ENCODE measurements around the gene SLC30A1. TPM values are rescaled to one million over a fixed set of nuclear protein-coding genes. Genes with fewer than 3 reads are reported as not detected.

The SLC30A1 gene
- total and polyA plus RNA-seq, 10 of the 15 experiments (the other 5 are each of a cell fraction or from before 2014, with no cell fraction given) = 3.5 to 14.1 (median 8.8) TPM

GRCh38 chr1:211536606-211537005, 42.4 kb downstream of the SLC30A1 start:
- RAD21 ChIA-PET (ENCODE audit: unreplicated experiment) = no interaction called here
- no TSS peak for BruUV-seq (replicated peaks)
- Histone ChIP-seq H4K20me1 (ENCODE audit: control insufficient read depth, insufficient read depth) (no peaks in the 10 kb centered on the region), H3K9ac (ENCODE audit: control insufficient read depth, insufficient read depth, low read length) (no peak overlapping the region), H2AFZ (ENCODE audit: control insufficient read depth, low read depth, low read length) (no peak overlapping the region), H3K36me3 (ENCODE audit: control insufficient read depth in 2 of 2, insufficient read depth in 2 of 2, low read length in 1 of 2) (no peaks in the 10 kb centered on the region), H3K27me3 (replicated peaks in 1 of 2; ENCODE audit: control insufficient read depth in 2 of 2, insufficient read depth in 2 of 2, low read length in 1 of 2) (no peaks in the 10 kb centered on the region), H3K4me1 (ENCODE audit: control insufficient read depth, insufficient read depth, low read length) (no peaks in the 10 kb centered on the region), H3K4me3 (no peak overlapping the region), H3K4me2 (ENCODE audit: control insufficient read depth, insufficient read depth) (no peak overlapping the region), H3K27ac (ENCODE audit: control insufficient read depth, insufficient read depth) (no peak overlapping the region), H3K79me2 (ENCODE audit: control insufficient read depth, insufficient read depth, low read length) (no peaks in the 10 kb centered on the region), H3K9me3 (replicated peaks; ENCODE audit: control insufficient read depth, insufficient read depth, low read length) (peaks cover 5% of the 10 kb centered on the region; the same call in 2 of the 3 replicates)
- TF ChIP-seq IKZF1 (conservative IDR thresholded peaks at IDR 0.05) (no peak), EP300 (IDR thresholded peaks at IDR 0.05; ENCODE audit: borderline replicate concordance in 1 of 2, control insufficient read depth in 1 of 2, low read depth in 2 of 2, low read length in 2 of 2) (no peak), NFYB (IDR thresholded peaks at IDR 0.05; ENCODE audit: insufficient read depth, low read depth, low read length) (no peak), REST (IDR thresholded peaks at IDR 0.05; ENCODE audit: low read depth, low read length) (no peak), NFIC (IDR thresholded peaks at IDR 0.05; ENCODE audit: low read depth, low read length) (no peak), CREM (IDR thresholded peaks at IDR 0.05; ENCODE audit: low read depth) (no peak), BCLAF1 (IDR thresholded peaks at IDR 0.05) (no peak), NR2C2 (IDR thresholded peaks at IDR 0.05; ENCODE audit: borderline replicate concordance, control insufficient read depth, insufficient read length, low read depth) (no peak), HCFC1 (IDR thresholded peaks at IDR 0.05; ENCODE audit: low read length) (no peak), SREBF1 (IDR thresholded peaks at IDR 0.05; ENCODE audit: low read length) (no peak), PAX8 (IDR thresholded peaks at IDR 0.05) (no peak), GABPA (IDR thresholded peaks at IDR 0.05; ENCODE audit: low read depth) (no peak), YY1 (IDR thresholded peaks at IDR 0.05; ENCODE audit: low read depth, low read length) (no peak), ZBTB4 (CRISPR knock-in tag; IDR thresholded peaks at IDR 0.05) (no peak)
- in situ Hi-C loops (cut with MboI) (no loop called here), intact Hi-C loops (cut with micrococcal nuclease; ENCODE audit: unreplicated experiment) (no loop called here)
- no peak for FAIRE-seq
- CTCF ChIA-PET = no interaction called here
- 57% methylated on average over 8 of the region's 8 CpGs for WGBS (ENCODE audit: insufficient coverage, insufficient replicate concordance, low lambda C conversion rate, missing lambda C conversion rate)
- POLR2A ChIA-PET = no interaction called here
- ATAC-seq = no peak
- SMC1A ChIA-PET (ENCODE audit: uncharacterized antibody, unreplicated experiment) = no interaction called here
- DNase-seq (ENCODE audit: low read depth, low spot score) = no peak
